Heart left ventricle (tissue), 13 donors: ENCODE data around the gene INO80C.

Source experiments
- POLR2A ChIP-seq, 2 donors: fragments of 450-650 bp; IDR thresholded peaks; one replicate each; pipeline ENCODE4 v1.6.1; 2017; ENCODE audit warnings: antibody characterized with exemption in 2 of 2, mild to moderate bottlenecking in 2 of 2, moderate library complexity in 2 of 2
- TF ChIP-seq, protein P1 (sequence below), 12 donors: fragments of 200-600 bp; sonication (generic) in 4 of 12; IDR thresholded peaks; one replicate each; pipeline versions ENCODE4 v1.5.0 to v1.8.0; 2018 to 2022; ENCODE audit warnings: antibody characterized with exemption in 12 of 12, mild to moderate bottlenecking in 5 of 12
- donor health status: ischemic (EF 13 %, LVEDD 7.1; RV severe dilation, severe dysfunction).
- donor health status: DM: no; HTN: yes; CAD: no.
- donor health status: DM: no; HTN: no; CAD: no.
- donor health status: ischemic (EF 25% LVEDD 6.9; RV normal size, moderate dysfunction).
- donor health status: ischemic (EF 25% LVEDD 5.7; RV mildly dilated, moderate dysfunction).
- donor health status: ischemic (EF 35%, LVEDD 5.7; RV mildly dilated, moderate dysfunction).
- donor health status: nonischemic (EF 11% LVEDD 7.7; RV severe dilation, severe dysfunction).
- donor health status: DM: yes; HTN: yes; CAD: no.
- donor health status: PGD.
- donor health status: ischemic (EF 29% LVEDD 5.4; RV normal size, mild dysfunction).
- donor health status: nonischemic (EF 23%, LVEDD 6.1; RV moderate dilation, normal function).

DNA sequence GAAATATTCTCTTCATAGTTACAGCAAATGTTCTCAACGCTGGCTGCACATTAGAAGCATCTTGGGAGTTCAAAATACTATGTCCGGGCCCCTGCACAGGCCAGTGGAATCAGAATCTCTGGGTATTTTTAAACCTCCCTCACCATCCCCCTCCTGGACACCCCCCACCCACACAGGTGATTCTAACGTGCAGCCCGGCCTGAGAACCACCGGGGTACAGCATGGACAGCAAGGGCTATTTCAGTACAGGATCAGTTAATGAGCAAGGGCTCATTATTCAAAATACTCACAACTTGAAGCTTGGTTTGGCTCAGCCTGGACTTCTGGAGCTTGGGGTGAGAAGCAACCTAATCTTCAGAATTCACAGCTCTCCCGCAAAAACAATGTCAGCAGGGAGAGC, 31.4 kb downstream of the INO80C start:
- TF ChIP-seq POLR2A (IDR thresholded peaks at IDR 0.05): no peak
- TF ChIP-seq, protein P1, sequence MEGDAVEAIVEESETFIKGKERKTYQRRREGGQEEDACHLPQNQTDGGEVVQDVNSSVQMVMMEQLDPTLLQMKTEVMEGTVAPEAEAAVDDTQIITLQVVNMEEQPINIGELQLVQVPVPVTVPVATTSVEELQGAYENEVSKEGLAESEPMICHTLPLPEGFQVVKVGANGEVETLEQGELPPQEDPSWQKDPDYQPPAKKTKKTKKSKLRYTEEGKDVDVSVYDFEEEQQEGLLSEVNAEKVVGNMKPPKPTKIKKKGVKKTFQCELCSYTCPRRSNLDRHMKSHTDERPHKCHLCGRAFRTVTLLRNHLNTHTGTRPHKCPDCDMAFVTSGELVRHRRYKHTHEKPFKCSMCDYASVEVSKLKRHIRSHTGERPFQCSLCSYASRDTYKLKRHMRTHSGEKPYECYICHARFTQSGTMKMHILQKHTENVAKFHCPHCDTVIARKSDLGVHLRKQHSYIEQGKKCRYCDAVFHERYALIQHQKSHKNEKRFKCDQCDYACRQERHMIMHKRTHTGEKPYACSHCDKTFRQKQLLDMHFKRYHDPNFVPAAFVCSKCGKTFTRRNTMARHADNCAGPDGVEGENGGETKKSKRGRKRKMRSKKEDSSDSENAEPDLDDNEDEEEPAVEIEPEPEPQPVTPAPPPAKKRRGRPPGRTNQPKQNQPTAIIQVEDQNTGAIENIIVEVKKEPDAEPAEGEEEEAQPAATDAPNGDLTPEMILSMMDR (IDR thresholded peaks at IDR 0.05): no peak
